ENCODE measurements around the gene FKBP15. TPM values are rescaled to one million over a fixed set of nuclear protein-coding genes. Genes with fewer than 3 reads are reported as not detected.

Gene FKBP15
- total and polyA plus RNA-seq, 2 of the 13 experiments (the other 11 are each of a cell fraction or from before 2014, with no cell fraction given): 12.3 to 18.6 TPM

DNA sequence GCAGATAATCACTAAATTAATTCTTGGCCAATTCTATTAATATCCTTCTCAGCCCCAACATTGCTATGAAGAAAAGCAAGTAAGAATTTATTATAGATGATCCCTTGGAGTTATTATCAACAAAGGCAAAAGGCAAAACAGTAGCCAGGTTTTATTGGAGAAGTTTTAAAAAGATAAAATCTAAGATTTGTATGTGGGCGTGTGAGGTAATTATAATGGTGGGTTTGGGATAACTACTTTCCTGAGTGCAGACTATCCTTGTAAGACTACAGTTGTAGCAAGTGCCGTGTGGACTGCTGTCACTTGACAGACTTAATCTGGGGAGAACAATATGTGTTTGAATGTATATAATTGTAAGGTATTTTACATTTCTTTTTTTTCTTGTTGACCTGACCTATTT is 23.5 kb upstream of the FKBP15 start (continued):
- TF ChIP-seq, protein P1, sequence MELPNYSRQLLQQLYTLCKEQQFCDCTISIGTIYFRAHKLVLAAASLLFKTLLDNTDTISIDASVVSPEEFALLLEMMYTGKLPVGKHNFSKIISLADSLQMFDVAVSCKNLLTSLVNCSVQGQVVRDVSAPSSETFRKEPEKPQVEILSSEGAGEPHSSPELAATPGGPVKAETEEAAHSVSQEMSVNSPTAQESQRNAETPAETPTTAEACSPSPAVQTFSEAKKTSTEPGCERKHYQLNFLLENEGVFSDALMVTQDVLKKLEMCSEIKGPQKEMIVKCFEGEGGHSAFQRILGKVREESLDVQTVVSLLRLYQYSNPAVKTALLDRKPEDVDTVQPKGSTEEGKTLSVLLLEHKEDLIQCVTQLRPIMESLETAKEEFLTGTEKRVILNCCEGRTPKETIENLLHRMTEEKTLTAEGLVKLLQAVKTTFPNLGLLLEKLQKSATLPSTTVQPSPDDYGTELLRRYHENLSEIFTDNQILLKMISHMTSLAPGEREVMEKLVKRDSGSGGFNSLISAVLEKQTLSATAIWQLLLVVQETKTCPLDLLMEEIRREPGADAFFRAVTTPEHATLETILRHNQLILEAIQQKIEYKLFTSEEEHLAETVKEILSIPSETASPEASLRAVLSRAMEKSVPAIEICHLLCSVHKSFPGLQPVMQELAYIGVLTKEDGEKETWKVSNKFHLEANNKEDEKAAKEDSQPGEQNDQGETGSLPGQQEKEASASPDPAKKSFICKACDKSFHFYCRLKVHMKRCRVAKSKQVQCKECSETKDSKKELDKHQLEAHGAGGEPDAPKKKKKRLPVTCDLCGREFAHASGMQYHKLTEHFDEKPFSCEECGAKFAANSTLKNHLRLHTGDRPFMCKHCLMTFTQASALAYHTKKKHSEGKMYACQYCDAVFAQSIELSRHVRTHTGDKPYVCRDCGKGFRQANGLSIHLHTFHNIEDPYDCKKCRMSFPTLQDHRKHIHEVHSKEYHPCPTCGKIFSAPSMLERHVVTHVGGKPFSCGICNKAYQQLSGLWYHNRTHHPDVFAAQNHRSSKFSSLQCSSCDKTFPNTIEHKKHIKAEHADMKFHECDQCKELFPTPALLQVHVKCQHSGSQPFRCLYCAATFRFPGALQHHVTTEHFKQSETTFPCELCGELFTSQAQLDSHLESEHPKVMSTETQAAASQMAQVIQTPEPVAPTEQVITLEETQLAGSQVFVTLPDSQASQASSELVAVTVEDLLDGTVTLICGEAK (IDR thresholded peaks at IDR 0.05): no peak
- TF ChIP-seq, protein P1 (CRISPR knock-in tag; IDR thresholded peaks at IDR 0.05): no peak

DNA sequence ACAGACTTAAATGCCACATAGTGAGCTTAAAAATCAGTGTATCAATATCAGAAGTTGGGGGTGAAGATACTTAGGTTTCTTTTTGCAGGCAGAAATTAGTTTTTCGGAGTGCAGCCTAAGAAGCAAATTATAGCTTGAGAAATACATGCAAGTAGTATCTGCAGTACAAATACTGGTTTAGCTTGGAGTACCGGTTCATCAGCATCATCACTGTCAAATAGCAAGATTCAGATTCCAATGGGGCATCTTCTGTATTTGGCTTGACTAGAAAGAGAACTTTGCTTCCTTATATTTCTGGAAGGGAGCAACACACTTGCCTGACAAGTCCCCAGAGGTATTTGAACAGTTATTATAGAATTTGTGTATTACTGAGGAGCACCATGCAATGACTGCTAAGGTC is 20.1 kb upstream of the FKBP15 start:
- Histone ChIP-seq H3K4me1 (ENCODE audit: insufficient read depth, low read length) (peaks cover 10% of the 10 kb centered on the region; the same call in 1 of the 2 replicates), H3K4me3 (replicated peaks in 1 of 3; ENCODE audit: insufficient read depth in 1 of 3, low read depth in 2 of 3, low read length in 3 of 3) (no peak overlapping the region), H4K20me1 (ENCODE audit: insufficient read depth, low read length) (peaks cover 30% of the 10 kb centered on the region), H3K36me3 (replicated peaks in 1 of 2; ENCODE audit: control insufficient read depth in 1 of 2, insufficient read depth in 2 of 2, low read length in 2 of 2) (peaks cover 0 to 1% of the 10 kb centered on the region in 2 experiments; a peak in 1 of 5 replicates), H3K27ac (ENCODE audit: extremely low read length, insufficient read depth, low read length) (no peak overlapping the region), H2AFZ (ENCODE audit: low read length) (no peak overlapping the region), H3K27me3 (ENCODE audit: control insufficient read depth in 1 of 2, insufficient read depth in 2 of 2, low read length in 2 of 2) (no peaks in the 10 kb centered on the region), H3K9ac (ENCODE audit: insufficient read depth, low read depth, low read length) (no peak overlapping the region), H3K9me3 (ENCODE audit: low read length) (no peaks in the 10 kb centered on the region), H3K4me2 (ENCODE audit: low read depth, low read length) (no peak overlapping the region), H3K79me2 (ENCODE audit: insufficient read depth, low read length) (peaks cover 60% of the 10 kb centered on the region)
- BruUV-seq (replicated peaks): no TSS peak
- POLR2A ChIA-PET: no interaction called here
- intact Hi-C loops (cut with micrococcal nuclease; ENCODE audit: unreplicated experiment): no loop called here
- WGBS (ENCODE audit: low lambda C conversion rate): 97% methylated on average over 2 of the region's 2 CpGs
- no peak for FAIRE-seq
- no peak for ATAC-seq
- no peak for DNase-seq (ENCODE audit: low spot score)
- CTCF ChIA-PET (ENCODE audit: low intra/inter-chr PET ratio, low total read pairs): no interaction called here
- in situ Hi-C loops (cut with HindIII; ENCODE audit: extremely low pct_ligation_motif_present, low pct_unique_long_range_greater_than_20kb): no loop called here
- TF ChIP-seq CEBPB (IDR thresholded peaks at IDR 0.05; ENCODE audit: borderline replicate concordance, low read depth, low read length) (no peak), ZNF496 (CRISPR knock-in tag; IDR thresholded peaks at IDR 0.05; ENCODE audit: insufficient replicate concordance) (no peak), PHB2 (IDR thresholded peaks at IDR 0.05; ENCODE audit: partially characterized antibody) (no peak), PITX1 (CRISPR knock-in tag; IDR thresholded peaks at IDR 0.05) (no peak), HIVEP1 (CRISPR knock-in tag; IDR thresholded peaks at IDR 0.05) (no peak), RXRB (CRISPR knock-in tag; IDR thresholded peaks at IDR 0.05; ENCODE audit: borderline replicate concordance) (no peak), MBD4 (IDR thresholded peaks at IDR 0.05; ENCODE audit: borderline replicate concordance, low read length) (no peak)
- TF ChIP-seq, protein P2, sequence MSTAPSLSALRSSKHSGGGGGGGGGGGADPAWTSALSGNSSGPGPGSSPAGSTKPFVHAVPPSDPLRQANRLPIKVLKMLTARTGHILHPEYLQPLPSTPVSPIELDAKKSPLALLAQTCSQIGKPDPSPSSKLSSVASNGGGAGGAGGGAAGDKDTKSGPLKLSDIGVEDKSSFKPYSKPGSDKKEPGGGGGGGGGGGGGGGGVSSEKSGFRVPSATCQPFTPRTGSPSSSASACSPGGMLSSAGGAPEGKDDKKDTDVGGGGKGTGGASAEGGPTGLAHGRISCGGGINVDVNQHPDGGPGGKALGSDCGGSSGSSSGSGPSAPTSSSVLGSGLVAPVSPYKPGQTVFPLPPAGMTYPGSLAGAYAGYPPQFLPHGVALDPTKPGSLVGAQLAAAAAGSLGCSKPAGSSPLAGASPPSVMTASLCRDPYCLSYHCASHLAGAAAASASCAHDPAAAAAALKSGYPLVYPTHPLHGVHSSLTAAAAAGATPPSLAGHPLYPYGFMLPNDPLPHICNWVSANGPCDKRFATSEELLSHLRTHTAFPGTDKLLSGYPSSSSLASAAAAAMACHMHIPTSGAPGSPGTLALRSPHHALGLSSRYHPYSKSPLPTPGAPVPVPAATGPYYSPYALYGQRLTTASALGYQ (CRISPR knock-in tag; IDR thresholded peaks at IDR 0.05): no peak
- TF ChIP-seq, protein P3, sequence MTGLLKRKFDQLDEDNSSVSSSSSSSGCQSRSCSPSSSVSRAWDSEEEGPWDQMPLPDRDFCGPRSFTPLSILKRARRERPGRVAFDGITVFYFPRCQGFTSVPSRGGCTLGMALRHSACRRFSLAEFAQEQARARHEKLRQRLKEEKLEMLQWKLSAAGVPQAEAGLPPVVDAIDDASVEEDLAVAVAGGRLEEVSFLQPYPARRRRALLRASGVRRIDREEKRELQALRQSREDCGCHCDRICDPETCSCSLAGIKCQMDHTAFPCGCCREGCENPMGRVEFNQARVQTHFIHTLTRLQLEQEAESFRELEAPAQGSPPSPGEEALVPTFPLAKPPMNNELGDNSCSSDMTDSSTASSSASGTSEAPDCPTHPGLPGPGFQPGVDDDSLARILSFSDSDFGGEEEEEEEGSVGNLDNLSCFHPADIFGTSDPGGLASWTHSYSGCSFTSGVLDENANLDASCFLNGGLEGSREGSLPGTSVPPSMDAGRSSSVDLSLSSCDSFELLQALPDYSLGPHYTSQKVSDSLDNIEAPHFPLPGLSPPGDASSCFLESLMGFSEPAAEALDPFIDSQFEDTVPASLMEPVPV (CRISPR knock-in tag; IDR thresholded peaks at IDR 0.05): no peak

All from HepG2 (cell line).